ENCODE data around the gene MBD2. TPM values are rescaled to one million over a fixed set of nuclear protein-coding genes. Genes with fewer than 3 reads are reported as not detected.

Gene MBD2
- total and polyA plus RNA-seq, 4 experiments from 2014 or later, result 4.2 to 108 (median 66.8) TPM

- no peaks in the 10 kb centered on the region for H3K36me3 ChIP-seq (ENCODE audit: insufficient read depth, low read length)
- ChIA-PET POLR2A (ENCODE audit: partially characterized antibody) (no interaction called here), CTCF (ENCODE audit: partially characterized antibody) (no interaction called here)
- no peaks in the 10 kb centered on the region for H3K9me3 ChIP-seq (ENCODE audit: control insufficient read depth in 1 of 2, low read length in 2 of 2)
- Mint-ChIP-seq H3K27ac (no peak overlapping the region), H3K27me3 (no peaks in the 10 kb centered on the region), H3K4me1 (no peaks in the 10 kb centered on the region), H3K9me3 (no peaks in the 10 kb centered on the region), H3K36me3 (no peaks in the 10 kb centered on the region), H3K4me3 (no peak overlapping the region)
- H3K4me1 ChIP-seq (ENCODE audit: insufficient read depth, low read length), result no peaks in the 10 kb centered on the region
- intact Hi-C loops (cut with micrococcal nuclease), result no loop called here
- no peak overlapping the region for H3K4me3 ChIP-seq (ENCODE audit: low read length in 2 of 2)
- H3K27ac ChIP-seq (ENCODE audit: low read depth, low read length), result no peak overlapping the region
- DNase-seq, result no peak
- H3K27me3 ChIP-seq (ENCODE audit: insufficient read depth, low read length), result no peaks in the 10 kb centered on the region
These were observed 11.4 kb upstream of the MBD2 start for GRCh38 chr18:54235871-54236270.

- H3K27ac ChIP-seq (ENCODE audit: low read depth, low read length), result no peak overlapping the region
- no peak overlapping the region for H3K4me3 ChIP-seq (ENCODE audit: low read length in 2 of 2)
- intact Hi-C loops (cut with micrococcal nuclease), result no loop called here
- POLR2A ChIA-PET (ENCODE audit: partially characterized antibody), result no interaction called here
- no peak for DNase-seq
- no peaks in the 10 kb centered on the region for H3K9me3 ChIP-seq (ENCODE audit: control insufficient read depth in 1 of 2, low read length in 2 of 2)
- Mint-ChIP-seq H3K4me1 (peaks cover 0 to 2% (median 0%) of the 10 kb centered on the region in 4 donors), H3K27ac (no peak overlapping the region), H3K36me3 (no peaks in the 10 kb centered on the region), H3K27me3 (no peaks in the 10 kb centered on the region), H3K4me3 (no peak overlapping the region), H3K9me3 (no peaks in the 10 kb centered on the region)
- no peaks in the 10 kb centered on the region for H3K4me1 ChIP-seq (ENCODE audit: insufficient read depth, low read length)
- no peaks in the 10 kb centered on the region for H3K36me3 ChIP-seq (ENCODE audit: insufficient read depth, low read length)
- CTCF ChIA-PET (ENCODE audit: partially characterized antibody), result no interaction called here
- H3K27me3 ChIP-seq (ENCODE audit: insufficient read depth, low read length), result no peaks in the 10 kb centered on the region
These were observed 9.3 kb upstream of the MBD2 start for GRCh38 chr18:54233747-54234146.

GRCh38 chr18:54233228-54233625 lies 8.8 kb upstream of the MBD2 start:
- no peak overlapping the region for H3K27ac Mint-ChIP-seq
- H3K4me1 ChIP-seq (ENCODE audit: insufficient read depth, low read length), result no peaks in the 10 kb centered on the region
- H3K27ac ChIP-seq (ENCODE audit: low read depth, low read length), result no peak overlapping the region
- no peaks in the 10 kb centered on the region for H3K27me3 ChIP-seq (ENCODE audit: insufficient read depth, low read length)
- H3K4me3 ChIP-seq (ENCODE audit: low read length in 2 of 2), result no peak overlapping the region
- no peaks in the 10 kb centered on the region for H3K36me3 Mint-ChIP-seq
- no peaks in the 10 kb centered on the region for H3K36me3 ChIP-seq (ENCODE audit: insufficient read depth, low read length)
- H3K4me3 Mint-ChIP-seq, result no peak overlapping the region
- intact Hi-C loops (cut with micrococcal nuclease), result no loop called here
- no peaks in the 10 kb centered on the region for H3K9me3 ChIP-seq (ENCODE audit: control insufficient read depth in 1 of 2, low read length in 2 of 2)
- H3K4me1 Mint-ChIP-seq, result peaks cover 0 to 2% (median 0%) of the 10 kb centered on the region in 4 donors
- H3K27me3 Mint-ChIP-seq, result no peaks in the 10 kb centered on the region
- DNase-seq, result no peak
- no peaks in the 10 kb centered on the region for H3K9me3 Mint-ChIP-seq
- ChIA-PET POLR2A (ENCODE audit: partially characterized antibody) (no interaction called here), CTCF (ENCODE audit: partially characterized antibody) (no interaction called here)

GRCh38 chr18:54232485-54233227 lies 8.2 kb upstream of the MBD2 start:
- POLR2A ChIA-PET (ENCODE audit: partially characterized antibody), result no interaction called here
- Mint-ChIP-seq H3K9me3 (no peaks in the 10 kb centered on the region), H3K36me3 (no peaks in the 10 kb centered on the region), H3K4me3 (no peak overlapping the region), H3K4me1 (peaks cover 0 to 2% (median 0%) of the 10 kb centered on the region in 4 donors), H3K27me3 (no peaks in the 10 kb centered on the region), H3K27ac (no peak overlapping the region)
- no peak for DNase-seq
- no peaks in the 10 kb centered on the region for H3K4me1 ChIP-seq (ENCODE audit: insufficient read depth, low read length)
- CTCF ChIA-PET (ENCODE audit: partially characterized antibody), result no interaction called here
- H3K36me3 ChIP-seq (ENCODE audit: insufficient read depth, low read length), result no peaks in the 10 kb centered on the region
- H3K4me3 ChIP-seq (ENCODE audit: low read length in 2 of 2), result no peak overlapping the region
- no peaks in the 10 kb centered on the region for H3K9me3 ChIP-seq (ENCODE audit: control insufficient read depth in 1 of 2, low read length in 2 of 2)
- H3K27ac ChIP-seq (ENCODE audit: low read depth, low read length), result no peak overlapping the region
- H3K27me3 ChIP-seq (ENCODE audit: insufficient read depth, low read length), result no peaks in the 10 kb centered on the region
- intact Hi-C loops (cut with micrococcal nuclease), result no loop called here

GRCh38 chr18:54229421-54230059 lies 5.1 kb upstream of the MBD2 start:
- DNase-seq, result no peak
- Mint-ChIP-seq H3K36me3 (peaks cover 0 to 4% of the 10 kb centered on the region in 2 donors), H3K27ac (peak overlapping the region in 2 of 7 donors; percentile 22 to 82), H3K4me3 (no peak overlapping the region), H3K4me1 (peaks cover 4 to 8% (median 5%) of the 10 kb centered on the region in 4 donors), H3K27me3 (no peaks in the 10 kb centered on the region), H3K9me3 (peaks cover 0 to 2% (median 0%) of the 10 kb centered on the region in 8 donors)
- ChIA-PET CTCF (ENCODE audit: partially characterized antibody) (no interaction called here), POLR2A (ENCODE audit: partially characterized antibody) (no interaction called here)
- intact Hi-C loops (cut with micrococcal nuclease), result no loop called here
- no peak overlapping the region for H3K4me3 ChIP-seq (ENCODE audit: low read length in 2 of 2)
- H3K36me3 ChIP-seq (ENCODE audit: insufficient read depth, low read length), result no peaks in the 10 kb centered on the region
- H3K4me1 ChIP-seq (ENCODE audit: insufficient read depth, low read length), result peaks cover 6% of the 10 kb centered on the region
- no peaks in the 10 kb centered on the region for H3K27me3 ChIP-seq (ENCODE audit: insufficient read depth, low read length)
- H3K27ac ChIP-seq (ENCODE audit: low read depth, low read length), result no peak overlapping the region
- H3K9me3 ChIP-seq (ENCODE audit: control insufficient read depth in 1 of 2, low read length in 2 of 2), result no peaks in the 10 kb centered on the region

GRCh38 chr18:54228364-54228763 lies 3.9 kb upstream of the MBD2 start:
- Mint-ChIP-seq H3K9me3 (peaks cover 0 to 4% (median 0%) of the 10 kb centered on the region in 8 donors), H3K27me3 (no peaks in the 10 kb centered on the region), H3K4me3 (no peak overlapping the region), H3K27ac (no peak overlapping the region), H3K36me3 (peaks cover 0 to 10% of the 10 kb centered on the region in 2 donors), H3K4me1 (peaks cover 6 to 14% (median 11%) of the 10 kb centered on the region in 4 donors)
- intact Hi-C loops (cut with micrococcal nuclease), result loop anchor here (1.0 kb wide), 1 partner anchor 128 kb away; no protein-coding TSS in a partner anchor
- ChIA-PET CTCF (ENCODE audit: partially characterized antibody) (interaction anchor here (2.4 kb wide), 1 partner anchor 42 kb away, joined by 11 read pairs; no protein-coding TSS in a partner anchor), POLR2A (ENCODE audit: partially characterized antibody) (no interaction called here)
- Histone ChIP-seq H3K9me3 (ENCODE audit: control insufficient read depth in 1 of 2, low read length in 2 of 2) (no peaks in the 10 kb centered on the region), H3K27me3 (ENCODE audit: insufficient read depth, low read length) (no peaks in the 10 kb centered on the region), H3K36me3 (ENCODE audit: insufficient read depth, low read length) (no peaks in the 10 kb centered on the region), H3K27ac (ENCODE audit: low read depth, low read length) (no peak overlapping the region), H3K4me3 (ENCODE audit: low read length in 2 of 2) (no peak overlapping the region), H3K4me1 (ENCODE audit: insufficient read depth, low read length) (peaks cover 10% of the 10 kb centered on the region)
- DNase-seq, result no peak

GRCh38 chr18:54223568-54224241 lies 764 bp downstream of the MBD2 start:
- H3K4me1 Mint-ChIP-seq, result peaks cover 33 to 55% (median 46%) of the 10 kb centered on the region in 4 donors

More at GRCh38 chr18:54223568-54224241, 764 bp downstream of the MBD2 start:
- ChIA-PET CTCF (ENCODE audit: partially characterized antibody) (interaction anchor here (0.7 to 4.0 kb wide), 19 partner anchors 9 to 169 kb away, joined by 3 to 88 read pairs (median 4); partner anchors contain the start of genes C18orf54, POLI and STARD6), POLR2A (ENCODE audit: partially characterized antibody) (interaction anchor here (0.6 to 6.3 kb wide), 9 partner anchors 10 to 134 kb away, joined by 3 to 102 read pairs (median 4); partner anchors contain the start of genes C18orf54, POLI and STARD6)
- Mint-ChIP-seq H3K4me3 (peak overlapping the region; percentile 92 to 96 (median 92)), H3K27me3 (no peaks in the 10 kb centered on the region), H3K27ac (peak overlapping the region; percentile 93 to 98 (median 96)), H3K36me3 (peaks cover 0 to 27% of the 10 kb centered on the region in 2 donors), H3K9me3 (peaks cover 0 to 4% (median 0%) of the 10 kb centered on the region in 8 donors)
- no peaks in the 10 kb centered on the region for H3K36me3 ChIP-seq (ENCODE audit: insufficient read depth, low read length)
- H3K4me3 ChIP-seq (ENCODE audit: low read length in 2 of 2), result peak overlapping the region; percentile 3 to 51
- DNase-seq, result peak in 2 of 5 donors; percentile 14 to 82
- H3K4me1 ChIP-seq (ENCODE audit: insufficient read depth, low read length), result peaks cover 52% of the 10 kb centered on the region
- peak overlapping the region; percentile 52 for H3K27ac ChIP-seq (ENCODE audit: low read depth, low read length)
- H3K9me3 ChIP-seq (ENCODE audit: control insufficient read depth in 1 of 2, low read length in 2 of 2), result no peaks in the 10 kb centered on the region
- no peaks in the 10 kb centered on the region for H3K27me3 ChIP-seq (ENCODE audit: insufficient read depth, low read length)
- intact Hi-C loops (cut with micrococcal nuclease), result loop anchor here (1.0 to 5.0 kb wide), 5 partner anchors 46 to 449 kb away; partner anchors contain the start of genes C18orf54, POLI and STARD6
